ENCODE data around the gene LEKR1. TPM values are rescaled to one million over a fixed set of nuclear protein-coding genes. Genes with fewer than 3 reads are reported as not detected.

LEKR1 gene
- total and polyA plus RNA-seq, 2 of the 13 experiments (the other 11 are each of a cell fraction or from before 2014, with no cell fraction given) = 0.49 to 1.5 TPM

GRCh38 chr3:156898296-156898880 is 72.2 kb downstream of the LEKR1 start (continued):
- TF ChIP-seq KIAA2018 (CRISPR knock-in tag; IDR thresholded peaks at IDR 0.05; ENCODE audit: borderline replicate concordance) (no peak), HIC2 (CRISPR knock-in tag; IDR thresholded peaks at IDR 0.05; ENCODE audit: low read depth) (no peak), CREB1 (IDR thresholded peaks at IDR 0.05) (no peak), CREB1 (CRISPR knock-in tag; IDR thresholded peaks at IDR 0.05) (no peak), ZSCAN31 (CRISPR knock-in tag; IDR thresholded peaks at IDR 0.05; ENCODE audit: low read depth) (no peak)
